C4-2B (cell line): Measurements from ENCODE around the gene SIPA1.

ENCODE experiments used
- H3K27ac ChIP-seq: fragments of 450-650 bp; 2 replicates; pipeline ENCODE4 v1.5.1; 2017
- CTCF ChIP-seq: fragments of 450-650 bp; conservative IDR thresholded peaks from 2 replicates; pipeline ENCODE4 v1.5.1; 2017; ENCODE audit warnings: mild to moderate bottlenecking
- ZFX ChIP-seq: fragments of 450-650 bp; IDR thresholded peaks from 2 replicates; pipeline ENCODE4 v1.6.1; 2017

Gene SIPA1

GRCh38 chr11:65639623-65640482 lies 2.0 kb downstream of the SIPA1 start:
- H3K27ac ChIP-seq: no peak overlapping the region
- TF ChIP-seq CTCF (no peak), ZFX (no peak)

- no peak overlapping the region for H3K27ac ChIP-seq
- TF ChIP-seq ZFX: no peak
- TF ChIP-seq CTCF: no peak
Observed at GRCh38 chr11:65640483-65641296, 2.8 kb downstream of the SIPA1 start.

GRCh38 chr11:65641297-65642013 lies 3.6 kb downstream of the SIPA1 start:
- no peak for TF ChIP-seq ZFX
- no peak for TF ChIP-seq CTCF
- no peak overlapping the region for H3K27ac ChIP-seq

GRCh38 chr11:65642014-65642671 lies 4.2 kb downstream of the SIPA1 start:
- TF ChIP-seq CTCF (no peak), ZFX (no peak)
- no peak overlapping the region for H3K27ac ChIP-seq

- H3K27ac ChIP-seq: no peak overlapping the region
- TF ChIP-seq ZFX: no peak
- TF ChIP-seq CTCF: no peak
Observed at GRCh38 chr11:65643971-65644370, 6.1 kb downstream of the SIPA1 start.

GRCh38 chr11:65644837-65645236 lies 6.9 kb downstream of the SIPA1 start:
- H3K27ac ChIP-seq: no peak overlapping the region
- no peak for TF ChIP-seq ZFX
- no peak for TF ChIP-seq CTCF
